GM19455 (cell line): ENCODE measurements around the gene SMYD2.
"Not testable (repeated sequence)": the region's sequence is repeated elsewhere in the genome, so short reads cannot be mapped to it uniquely, and the experiment has no call there.

Experiments
- ATAC-seq: cut with Tn5 transposase; IDR thresholded peaks from one replicate; pipeline ENCODE4 v1.9.1; 2021; ENCODE audit not compliant: unreplicated experiment

Gene SMYD2

GRCh38 chr1:214271174-214271858, 9.6 kb upstream of the SMYD2 start:
- no peak for ATAC-seq

GRCh38 chr1:214271995-214272731, 8.8 kb upstream of the SMYD2 start:
- ATAC-seq: no peak

- no peak for ATAC-seq
Observed at GRCh38 chr1:214272964-214273533, 7.9 kb upstream of the SMYD2 start.

- ATAC-seq: not testable (repeated sequence)
Observed at GRCh38 chr1:214275700-214276099, 5.3 kb upstream of the SMYD2 start.

GRCh38 chr1:214276786-214277185, 4.2 kb upstream of the SMYD2 start:
- no peak for ATAC-seq

GRCh38 chr1:214277704-214278635, 3.0 kb upstream of the SMYD2 start:
- no peak for ATAC-seq

- peak; percentile 12 for ATAC-seq
Observed at GRCh38 chr1:214280386-214281020, 456 bp upstream of the SMYD2 start.

GRCh38 chr1:214281720-214282629, 1.0 kb downstream of the SMYD2 start:
- peak; percentile 29 for ATAC-seq

- no peak for ATAC-seq
Observed at GRCh38 chr1:214282630-214283242, 1.8 kb downstream of the SMYD2 start.

GRCh38 chr1:214285610-214286440, 4.9 kb downstream of the SMYD2 start:
- no peak for ATAC-seq

- ATAC-seq: no peak
Observed at GRCh38 chr1:214287884-214288283, 6.9 kb downstream of the SMYD2 start.

GRCh38 chr1:214289574-214290272, 8.8 kb downstream of the SMYD2 start:
- no peak for ATAC-seq

GRCh38 chr1:214290424-214291037, 9.6 kb downstream of the SMYD2 start:
- ATAC-seq: no peak

- no peak for ATAC-seq
Observed at GRCh38 chr1:214292322-214292721, 11.4 kb downstream of the SMYD2 start.

GRCh38 chr1:214295934-214296333, 15.0 kb downstream of the SMYD2 start:
- ATAC-seq: no peak

GRCh38 chr1:214296860-214297745, 16.1 kb downstream of the SMYD2 start:
- no peak for ATAC-seq
